Esophagus squamous epithelium (tissue), 5 donors: ENCODE data around the gene NAA80. TPM values are rescaled to one million over a fixed set of nuclear protein-coding genes. Genes with fewer than 3 reads are reported as not detected.
A peak's percentile ranks its signal among the peaks of the same experiment; 100 is the strongest.

ENCODE experiments used
- DNase-seq: peaks from one replicate; lab custom pipeline; 2025; lab: John Stamatoyannopoulos, UW
- H3K27ac ChIP-seq, 4 donors: fragments of 200-600 bp; sonication (generic); one replicate each; pipeline ENCODE4 v1.5.1; 2016 to 2019; ENCODE audit warnings: mild to moderate bottlenecking in 1 of 4
- H3K27me3 ChIP-seq, 4 donors: fragments of 200-600 bp; sonication (generic); 1 replicate in 3 of 4; 2 replicates in 1 of 4; pipeline versions ENCODE4 v1.5.1 to v1.6.0; 2017 to 2021; ENCODE audit warnings: antibody characterized with exemption in 1 of 4
- H3K36me3 ChIP-seq, 3 donors: fragments of 200-600 bp; sonication (generic); one replicate each; pipeline ENCODE4 v1.5.1; 2016 to 2019
- H3K4me1 ChIP-seq, 3 donors: fragments of 200-600 bp; sonication (generic); one replicate each; pipeline ENCODE4 v1.5.1; 2017 to 2019
- H3K4me3 ChIP-seq, 4 donors: fragments of 200-600 bp; sonication (generic); 1 replicate in 3 of 4; 2 replicates in 1 of 4; pipeline ENCODE4 v1.5.1; 2016 to 2019; ENCODE audit warnings: mild to moderate bottlenecking in 2 of 4, moderate library complexity in 1 of 4
- H3K9me3 ChIP-seq, 3 donors: fragments of 200-600 bp; sonication (generic); one replicate each; pipeline ENCODE4 v1.5.1; 2016 to 2019
- POLR2A ChIP-seq, 4 donors: fragments of 450-650 bp; IDR thresholded peaks; one replicate each; pipeline ENCODE4 v1.6.1; 2017; ENCODE audit warnings: antibody characterized with exemption in 4 of 4, mild to moderate bottlenecking in 4 of 4, moderate library complexity in 3 of 4
- WGBS, 2 donors: methylation state at CpG; one replicate each; pipeline ENCODE4 v1.1.5; 2018; 5-methylcytosine and 5-hydroxymethylcytosine counted together
- intact Hi-C: fragments of 100-400 bp; cut with DNase I; formaldehyde crosslinking; loops from one replicate; pipeline ENCODE4 v1.15.0; 2022
- total RNA-seq, 4 donors: library from RNA; depleted of rRNA; stranded (reverse); fragments of >200 nt; gene quantifications; one replicate each; pipeline ENCODE4 v1.1.0, GENCODE V29; 2016
- TF ChIP-seq, protein P1 (sequence below), 6 experiments: fragments of 450-650 bp in 4 of 6; fragments of 200-600 bp in 2 of 6; sonication (generic) in 2 of 6; IDR thresholded peaks; one replicate each; pipeline ENCODE4 v1.5.1; 2016 to 2019; ENCODE audit warnings: antibody characterized with exemption in 6 of 6, mild to moderate bottlenecking in 4 of 6, moderate library complexity in 4 of 6
- donor health status: DM: yes; HTN: yes; CAD: no.

Gene NAA80
- total RNA-seq, 4 donors from 2014 or later, result 6.0 to 16.2 (median 7.7) TPM

DNA sequence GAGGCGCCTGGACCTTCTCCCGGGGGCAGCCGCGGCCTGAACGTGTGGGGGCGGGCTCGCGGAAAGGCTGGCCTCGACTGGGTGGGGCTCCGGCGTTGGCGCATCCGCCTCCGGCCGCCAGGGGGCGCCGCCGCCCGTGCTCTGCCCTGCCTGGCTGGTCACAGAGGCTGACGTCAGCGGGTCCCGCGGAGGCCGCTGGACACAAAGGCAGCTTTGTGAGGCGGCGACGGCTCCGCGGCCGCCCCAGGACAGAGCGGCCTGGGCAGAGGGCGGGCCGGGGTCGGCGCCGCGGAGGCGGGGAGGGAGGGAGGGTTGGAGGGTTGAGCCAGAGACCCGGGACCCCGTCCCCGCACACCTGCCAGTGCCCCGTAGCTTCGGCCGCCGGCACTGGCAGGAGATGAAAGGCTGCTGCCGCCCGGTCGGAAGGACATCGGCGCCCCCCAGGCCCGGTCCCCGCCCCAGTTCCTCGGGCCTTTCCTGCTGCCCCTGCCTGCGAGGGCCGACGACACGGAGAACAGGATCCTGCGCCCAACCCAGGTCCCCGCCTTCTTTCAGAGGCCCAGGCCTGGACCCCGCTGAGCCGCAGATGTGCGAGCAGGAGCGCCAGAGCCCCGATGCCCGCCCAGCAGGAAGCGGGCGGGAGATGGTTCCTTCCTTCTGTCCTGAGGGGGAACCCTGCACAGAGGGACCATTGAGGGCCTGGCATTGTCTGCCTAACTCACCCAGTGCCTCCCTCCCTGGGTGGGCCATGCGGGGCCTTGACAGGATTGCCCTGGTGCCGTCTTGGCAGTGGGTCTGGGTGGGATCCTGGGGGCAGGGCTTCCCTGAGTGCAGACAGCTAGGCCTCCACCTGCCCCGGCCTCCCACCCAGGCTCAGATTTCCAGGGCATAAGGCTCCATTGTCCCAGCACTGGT, 38.9 kb downstream of the NAA80 start:
- TF ChIP-seq, protein P1, sequence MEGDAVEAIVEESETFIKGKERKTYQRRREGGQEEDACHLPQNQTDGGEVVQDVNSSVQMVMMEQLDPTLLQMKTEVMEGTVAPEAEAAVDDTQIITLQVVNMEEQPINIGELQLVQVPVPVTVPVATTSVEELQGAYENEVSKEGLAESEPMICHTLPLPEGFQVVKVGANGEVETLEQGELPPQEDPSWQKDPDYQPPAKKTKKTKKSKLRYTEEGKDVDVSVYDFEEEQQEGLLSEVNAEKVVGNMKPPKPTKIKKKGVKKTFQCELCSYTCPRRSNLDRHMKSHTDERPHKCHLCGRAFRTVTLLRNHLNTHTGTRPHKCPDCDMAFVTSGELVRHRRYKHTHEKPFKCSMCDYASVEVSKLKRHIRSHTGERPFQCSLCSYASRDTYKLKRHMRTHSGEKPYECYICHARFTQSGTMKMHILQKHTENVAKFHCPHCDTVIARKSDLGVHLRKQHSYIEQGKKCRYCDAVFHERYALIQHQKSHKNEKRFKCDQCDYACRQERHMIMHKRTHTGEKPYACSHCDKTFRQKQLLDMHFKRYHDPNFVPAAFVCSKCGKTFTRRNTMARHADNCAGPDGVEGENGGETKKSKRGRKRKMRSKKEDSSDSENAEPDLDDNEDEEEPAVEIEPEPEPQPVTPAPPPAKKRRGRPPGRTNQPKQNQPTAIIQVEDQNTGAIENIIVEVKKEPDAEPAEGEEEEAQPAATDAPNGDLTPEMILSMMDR (IDR thresholded peaks at IDR 0.05), result peak; percentile 99 to 100 (median 99)
- peak in 3 of 4 donors; percentile 27 to 72 (median 43) for TF ChIP-seq POLR2A (IDR thresholded peaks at IDR 0.05)
- 0% methylated on average over 4 to 19 of the region's 70 CpGs for WGBS, 2 donors
- H3K27ac ChIP-seq, result peak overlapping the region; percentile 92 to 99 (median 96)
- intact Hi-C loops, result no loop called here
- no peaks in the 10 kb centered on the region for H3K9me3 ChIP-seq
- peaks cover 11 to 40% (median 25%) of the 10 kb centered on the region in 3 donors for H3K36me3 ChIP-seq
- peaks cover 21 to 85% (median 47%) of the 10 kb centered on the region in 3 donors for H3K4me1 ChIP-seq
- DNase-seq, result peak; percentile 48
- H3K27me3 ChIP-seq, result no peaks in the 10 kb centered on the region
- peak overlapping the region; percentile 52 to 80 (median 58) for H3K4me3 ChIP-seq

DNA sequence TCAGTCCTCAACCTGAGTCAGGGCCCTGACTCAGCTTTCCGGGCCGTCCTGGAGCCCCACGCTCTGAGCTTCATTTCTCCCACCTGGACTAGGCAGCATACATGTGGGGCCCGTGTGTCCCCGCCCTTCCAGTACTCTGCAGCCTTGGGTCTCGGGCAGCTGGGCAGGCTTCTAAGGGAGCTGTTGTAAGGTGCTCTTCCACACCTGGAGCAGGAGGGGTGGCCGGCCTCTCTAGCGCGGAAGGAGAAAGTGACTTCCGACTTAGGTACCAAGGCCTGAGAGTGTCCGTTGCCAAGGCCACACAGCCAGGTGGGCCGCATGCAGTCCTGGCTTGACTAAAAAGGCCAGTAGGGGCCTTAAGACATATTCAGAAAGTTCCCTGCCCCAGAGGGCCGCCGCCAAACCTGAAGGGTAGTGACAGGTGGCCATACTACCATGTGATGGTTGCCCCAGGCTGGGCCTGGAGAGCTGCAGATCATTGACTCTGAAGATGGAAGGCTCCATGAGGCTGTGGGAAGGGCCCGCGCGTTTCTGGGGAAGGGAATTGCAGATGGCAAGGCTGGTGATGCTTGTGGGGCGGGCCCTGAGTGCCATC, 39.7 kb downstream of the NAA80 start:
- TF ChIP-seq, protein P1 (IDR thresholded peaks at IDR 0.05), result no peak
- TF ChIP-seq POLR2A (IDR thresholded peaks at IDR 0.05), result no peak
- Histone ChIP-seq H3K9me3 (no peaks in the 10 kb centered on the region), H3K36me3 (peaks cover 11 to 48% (median 25%) of the 10 kb centered on the region in 3 donors), H3K27me3 (no peaks in the 10 kb centered on the region), H3K4me1 (peaks cover 28 to 85% (median 47%) of the 10 kb centered on the region in 3 donors), H3K4me3 (peak overlapping the region; percentile 52 to 80 (median 58)), H3K27ac (peak overlapping the region; percentile 92 to 99 (median 96))
- 45% methylated on average over 7 of the region's 18 CpGs; no CpG with 5 or more reads in 1 of the 2 donors for WGBS, 2 donors
- DNase-seq, result no peak
- intact Hi-C loops, result no loop called here

DNA sequence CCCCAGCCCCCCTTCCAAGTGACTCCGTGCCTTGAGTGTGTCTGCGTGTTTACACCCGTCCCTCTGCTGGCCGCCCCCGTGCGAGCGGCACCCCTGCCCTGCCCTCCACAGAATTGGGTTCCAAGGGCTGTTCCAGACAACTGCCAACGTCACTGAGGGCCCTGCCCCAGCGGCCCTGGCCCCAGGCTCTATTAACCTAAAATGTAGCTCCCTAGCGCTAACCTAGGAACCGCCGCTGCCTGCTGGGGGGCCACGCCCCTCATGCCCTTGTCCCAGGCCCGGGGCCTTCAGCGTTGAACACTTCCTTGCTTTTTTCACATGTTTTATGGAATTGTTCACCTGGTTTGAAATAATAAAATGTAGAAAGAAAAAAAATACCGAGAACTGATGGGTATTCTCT, 40.2 kb downstream of the NAA80 start:
- Histone ChIP-seq H3K36me3 (peaks cover 11 to 53% (median 25%) of the 10 kb centered on the region in 3 donors), H3K27ac (peak overlapping the region; percentile 92 to 99 (median 96)), H3K4me3 (no peak overlapping the region), H3K9me3 (no peaks in the 10 kb centered on the region), H3K4me1 (peaks cover 33 to 85% (median 46%) of the 10 kb centered on the region in 3 donors), H3K27me3 (no peaks in the 10 kb centered on the region)
- 48 to 68% methylated on average over 13 to 15 of the region's 16 CpGs for WGBS, 2 donors
- DNase-seq, result no peak
- intact Hi-C loops, result no loop called here
- no peak for TF ChIP-seq POLR2A (IDR thresholded peaks at IDR 0.05)
- TF ChIP-seq, protein P1 (IDR thresholded peaks at IDR 0.05), result peak in 1 of 6 experiments; percentile 14

DNA sequence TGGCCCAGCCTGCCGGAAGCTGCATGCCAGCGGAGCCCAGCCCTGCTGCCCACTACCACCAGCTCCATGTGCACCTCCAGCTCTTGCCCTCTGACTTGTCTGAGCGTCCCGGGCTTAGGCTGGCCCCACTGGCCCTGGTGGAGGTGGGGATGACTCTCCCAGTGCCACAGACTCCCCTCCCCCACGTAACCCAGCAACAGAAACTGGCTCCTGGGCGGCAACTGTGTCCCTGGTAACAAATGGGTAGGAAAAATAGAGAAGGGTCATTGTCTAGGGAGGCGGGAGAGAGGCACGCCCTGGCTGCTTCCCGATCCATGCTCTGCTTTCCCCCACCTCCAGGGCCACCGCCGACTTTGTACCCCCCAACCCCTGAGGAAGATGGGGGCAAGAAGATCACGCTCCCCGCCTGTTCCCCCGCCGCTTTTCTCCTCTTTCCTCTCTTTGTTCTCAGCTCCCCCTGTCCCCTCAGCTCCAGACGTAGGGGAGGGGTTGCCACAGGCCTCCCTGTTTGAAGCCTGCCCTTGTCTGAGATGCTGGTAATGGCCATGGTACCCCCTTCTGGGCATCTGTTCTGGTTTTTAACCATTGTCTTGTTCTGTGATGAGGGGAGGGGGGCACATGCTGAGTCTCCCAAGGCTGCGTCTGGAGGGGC, 41.0 kb downstream of the NAA80 start:
- no peak for DNase-seq
- H3K4me3 ChIP-seq, result no peak overlapping the region
- no peaks in the 10 kb centered on the region for H3K27me3 ChIP-seq
- TF ChIP-seq, protein P1 (IDR thresholded peaks at IDR 0.05), result no peak
- no peak for TF ChIP-seq POLR2A (IDR thresholded peaks at IDR 0.05)
- peaks cover 33 to 86% (median 48%) of the 10 kb centered on the region in 3 donors for H3K4me1 ChIP-seq
- WGBS, 2 donors, result 66 to 89% methylated on average over 9 to 11 of the region's 17 CpGs
- intact Hi-C loops, result no loop called here
- no peaks in the 10 kb centered on the region for H3K9me3 ChIP-seq
- H3K27ac ChIP-seq, result peak overlapping the region; percentile 18 to 94 (median 74)
- peaks cover 11 to 61% (median 25%) of the 10 kb centered on the region in 3 donors for H3K36me3 ChIP-seq
